ENCODE data around the gene SERPINH1.

The SERPINH1 gene

GRCh38 chr11:75602951-75603350, 40.9 kb downstream of the SERPINH1 start:
- no peak for DNase-seq

DNA sequence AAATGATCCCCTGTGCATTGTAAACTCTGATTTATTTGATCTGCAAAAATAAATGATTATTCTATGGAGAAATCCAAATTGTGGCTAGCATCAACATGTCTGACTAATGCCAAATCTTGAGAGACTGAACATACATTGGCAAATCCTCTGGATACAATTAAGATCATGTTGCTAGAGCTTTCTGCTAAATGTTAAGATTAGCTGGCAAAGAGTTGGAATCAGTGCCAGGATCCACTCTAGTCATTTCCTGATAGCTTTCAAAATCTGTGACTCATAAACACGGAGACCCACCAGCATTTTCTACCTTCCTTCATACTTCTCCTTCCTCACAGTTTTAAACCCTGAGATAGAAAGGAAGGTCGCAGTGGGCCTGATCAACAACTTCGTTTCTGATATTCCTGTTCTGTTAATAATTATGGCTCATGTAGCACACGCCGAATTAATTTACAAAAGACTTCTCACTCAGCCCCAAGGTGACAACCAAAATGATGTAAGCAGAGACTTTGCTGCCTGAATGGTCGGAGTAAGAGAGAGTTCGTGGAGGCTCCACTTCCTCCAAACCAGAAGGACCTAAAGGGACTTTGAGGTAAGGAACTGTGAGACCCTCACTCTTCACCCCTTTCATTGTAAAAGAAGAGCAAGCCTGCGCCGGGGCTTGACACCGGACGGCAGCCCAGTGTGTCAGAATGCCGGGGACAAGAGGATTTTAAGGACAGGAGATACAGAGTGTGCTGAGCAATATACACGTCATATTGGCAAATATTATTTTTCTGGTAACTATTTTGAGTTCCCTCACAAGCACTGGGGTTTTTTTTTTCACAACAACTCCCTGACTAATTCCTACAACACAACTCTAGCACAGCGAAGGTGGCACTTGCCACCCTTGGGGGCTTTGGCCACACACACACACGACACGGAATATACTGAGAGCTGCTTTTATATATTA, 42.0 kb downstream of the SERPINH1 start:
- no peak for DNase-seq

GRCh38 chr11:75606099-75606498, 44.0 kb downstream of the SERPINH1 start:
- no peak for DNase-seq

DNA sequence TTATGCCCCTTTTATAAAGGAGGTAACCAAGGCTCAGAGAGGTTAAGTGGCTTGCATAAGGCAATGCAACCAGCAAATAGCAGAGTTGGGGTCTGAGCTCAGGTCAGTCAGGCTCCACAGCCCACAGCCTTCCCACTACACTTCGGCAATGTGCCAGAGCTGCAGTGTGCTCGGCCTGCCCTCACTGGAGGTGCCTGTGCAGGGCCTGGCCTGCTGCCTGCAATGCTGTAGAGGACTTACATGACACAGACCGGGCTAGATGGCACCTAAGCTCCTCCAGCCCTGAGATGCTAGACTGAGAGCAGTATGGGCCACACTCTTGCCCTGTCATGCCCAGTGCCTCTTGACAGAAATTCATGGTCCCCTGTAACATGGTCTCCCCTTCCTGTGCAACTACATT, 49.8 kb downstream of the SERPINH1 start:
- DNase-seq = no peak

- DNase-seq = no peak
Measured at GRCh38 chr11:75615751-75616150, 53.7 kb downstream of the SERPINH1 start.

DNA sequence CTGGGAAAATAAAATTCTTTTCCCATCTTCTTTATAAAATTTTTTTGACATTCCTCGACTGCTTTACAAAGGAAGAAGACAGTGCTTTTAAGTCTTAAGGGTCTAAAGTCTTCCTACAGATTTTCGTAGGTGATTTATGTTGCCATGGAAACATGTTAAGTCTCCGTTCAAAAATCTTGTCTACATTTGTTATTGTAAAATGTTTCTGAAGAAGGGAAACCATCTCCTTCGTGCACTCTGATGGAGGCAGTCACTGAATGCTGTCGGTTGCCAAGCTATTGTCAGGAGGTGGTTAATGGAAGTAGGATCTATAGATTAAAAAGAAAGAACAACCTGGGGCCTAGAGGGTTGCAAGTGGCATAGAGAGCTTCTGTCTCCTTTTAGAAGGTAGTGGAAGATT, 54.2 kb downstream of the SERPINH1 start:
- DNase-seq = no peak
